ENCODE results near the gene ATP2C2. TPM values are rescaled to one million over a fixed set of nuclear protein-coding genes. Genes with fewer than 3 reads are reported as not detected.

ATP2C2 gene
- total and polyA plus RNA-seq, 4 donors = 21.3 to 96.8 (median 37.5) TPM

DNA sequence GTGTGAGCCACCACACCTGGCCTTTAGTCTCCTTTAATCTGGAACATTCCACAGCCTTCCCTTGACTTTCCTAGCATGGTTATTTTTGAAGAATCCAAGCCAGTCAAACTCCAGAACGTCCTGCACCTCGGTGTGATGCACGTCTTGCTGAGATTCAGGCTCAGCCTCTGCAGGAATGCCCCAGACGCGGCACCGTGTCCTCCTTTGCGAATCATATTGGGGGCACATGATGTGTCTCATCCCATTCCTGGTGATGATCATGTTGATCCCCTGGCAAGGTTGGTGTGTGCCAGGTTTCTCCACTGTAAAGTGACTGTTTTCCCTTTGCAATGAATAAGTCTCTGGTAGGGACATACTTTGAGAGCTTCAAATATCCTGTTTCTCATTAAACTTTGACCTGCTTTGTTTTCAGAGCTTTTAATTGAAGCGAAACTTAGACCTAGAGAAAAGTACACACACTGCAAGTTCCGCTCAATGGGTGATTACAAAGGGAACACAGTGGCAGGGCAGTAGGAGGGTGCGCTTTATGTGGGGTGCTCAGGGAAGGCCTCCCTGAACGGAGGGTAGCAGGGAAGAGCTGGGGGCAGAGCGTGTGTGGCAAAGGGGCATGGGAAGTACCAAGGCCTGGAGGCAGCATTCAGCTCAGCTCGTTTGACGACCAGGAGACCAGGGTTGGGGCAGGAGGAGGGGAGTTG lies 9.6 kb upstream of the ATP2C2 start:
- no peak for DNase-seq
- Histone ChIP-seq H3K4me3 (no peak overlapping the region), H3K27me3 (ENCODE audit: control insufficient read depth in 3 of 3, insufficient read depth in 3 of 3, low read length in 2 of 3) (no peaks in the 10 kb centered on the region), H3K27ac (ENCODE audit: low read depth in 1 of 2, low read length in 1 of 2) (no peak overlapping the region), H3K9ac (ENCODE audit: insufficient read depth in 1 of 2, low read length in 2 of 2) (no peak overlapping the region), H3K36me3 (ENCODE audit: control insufficient read depth in 4 of 4, insufficient read depth in 4 of 4, low read length in 4 of 4) (no peaks in the 10 kb centered on the region), H3K9me3 (ENCODE audit: control insufficient read depth in 4 of 4, insufficient read depth in 3 of 4, low read length in 3 of 4) (peaks cover 0 to 2% (median 0%) of the 10 kb centered on the region in 4 donors), H3K4me1 (ENCODE audit: control insufficient read depth in 5 of 5, insufficient read depth in 5 of 5, low read length in 5 of 5) (peaks cover 0 to 7% (median 0%) of the 10 kb centered on the region in 5 donors)
- 88 to 92% methylated on average over 14 of the region's 14 CpGs for WGBS, 2 donors
- no peak for ATAC-seq (ENCODE audit: insufficient read depth, low FRiP score)
- TF ChIP-seq, protein P1, sequence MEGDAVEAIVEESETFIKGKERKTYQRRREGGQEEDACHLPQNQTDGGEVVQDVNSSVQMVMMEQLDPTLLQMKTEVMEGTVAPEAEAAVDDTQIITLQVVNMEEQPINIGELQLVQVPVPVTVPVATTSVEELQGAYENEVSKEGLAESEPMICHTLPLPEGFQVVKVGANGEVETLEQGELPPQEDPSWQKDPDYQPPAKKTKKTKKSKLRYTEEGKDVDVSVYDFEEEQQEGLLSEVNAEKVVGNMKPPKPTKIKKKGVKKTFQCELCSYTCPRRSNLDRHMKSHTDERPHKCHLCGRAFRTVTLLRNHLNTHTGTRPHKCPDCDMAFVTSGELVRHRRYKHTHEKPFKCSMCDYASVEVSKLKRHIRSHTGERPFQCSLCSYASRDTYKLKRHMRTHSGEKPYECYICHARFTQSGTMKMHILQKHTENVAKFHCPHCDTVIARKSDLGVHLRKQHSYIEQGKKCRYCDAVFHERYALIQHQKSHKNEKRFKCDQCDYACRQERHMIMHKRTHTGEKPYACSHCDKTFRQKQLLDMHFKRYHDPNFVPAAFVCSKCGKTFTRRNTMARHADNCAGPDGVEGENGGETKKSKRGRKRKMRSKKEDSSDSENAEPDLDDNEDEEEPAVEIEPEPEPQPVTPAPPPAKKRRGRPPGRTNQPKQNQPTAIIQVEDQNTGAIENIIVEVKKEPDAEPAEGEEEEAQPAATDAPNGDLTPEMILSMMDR (IDR thresholded peaks at IDR 0.05; ENCODE audit: control extremely low read depth, extremely low read depth) = no peak

DNA sequence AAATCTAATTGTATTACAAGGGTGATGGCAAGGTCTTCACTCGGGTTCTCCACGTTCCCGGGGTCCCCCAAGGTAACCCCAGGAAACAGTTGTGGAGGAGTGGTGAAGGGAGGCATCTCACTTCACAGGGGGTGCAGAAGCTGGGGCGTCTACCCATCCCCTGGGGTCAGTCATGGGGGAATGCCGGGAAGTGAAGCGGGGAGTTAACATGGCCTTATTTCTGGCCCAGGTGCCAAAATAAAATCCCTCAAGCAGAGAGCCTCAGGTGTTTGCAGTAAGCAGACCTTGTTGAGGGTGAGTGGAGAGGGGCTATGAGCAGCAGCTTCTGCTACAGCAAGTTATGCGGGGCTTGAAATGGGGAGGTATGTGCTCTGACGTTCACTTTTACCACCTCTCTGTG lies 9.0 kb upstream of the ATP2C2 start:
- no peak overlapping the region for H3K4me3 ChIP-seq
- H3K27ac ChIP-seq (ENCODE audit: low read depth in 1 of 2, low read length in 1 of 2) = no peak overlapping the region
- no peaks in the 10 kb centered on the region for H3K27me3 ChIP-seq (ENCODE audit: control insufficient read depth in 3 of 3, insufficient read depth in 3 of 3, low read length in 2 of 3)
- TF ChIP-seq, protein P1 (IDR thresholded peaks at IDR 0.05; ENCODE audit: control extremely low read depth, extremely low read depth) = no peak
- no peaks in the 10 kb centered on the region for H3K36me3 ChIP-seq (ENCODE audit: control insufficient read depth in 4 of 4, insufficient read depth in 4 of 4, low read length in 4 of 4)
- no peak for ATAC-seq (ENCODE audit: insufficient read depth, low FRiP score)
- 82 to 85% methylated on average over 8 of the region's 8 CpGs for WGBS, 2 donors
- peaks cover 0 to 2% (median 0%) of the 10 kb centered on the region in 4 donors for H3K9me3 ChIP-seq (ENCODE audit: control insufficient read depth in 4 of 4, insufficient read depth in 3 of 4, low read length in 3 of 4)
- no peak for DNase-seq
- no peak overlapping the region for H3K9ac ChIP-seq (ENCODE audit: insufficient read depth in 1 of 2, low read length in 2 of 2)
- peaks cover 0 to 7% (median 0%) of the 10 kb centered on the region in 5 donors for H3K4me1 ChIP-seq (ENCODE audit: control insufficient read depth in 5 of 5, insufficient read depth in 5 of 5, low read length in 5 of 5)

DNA sequence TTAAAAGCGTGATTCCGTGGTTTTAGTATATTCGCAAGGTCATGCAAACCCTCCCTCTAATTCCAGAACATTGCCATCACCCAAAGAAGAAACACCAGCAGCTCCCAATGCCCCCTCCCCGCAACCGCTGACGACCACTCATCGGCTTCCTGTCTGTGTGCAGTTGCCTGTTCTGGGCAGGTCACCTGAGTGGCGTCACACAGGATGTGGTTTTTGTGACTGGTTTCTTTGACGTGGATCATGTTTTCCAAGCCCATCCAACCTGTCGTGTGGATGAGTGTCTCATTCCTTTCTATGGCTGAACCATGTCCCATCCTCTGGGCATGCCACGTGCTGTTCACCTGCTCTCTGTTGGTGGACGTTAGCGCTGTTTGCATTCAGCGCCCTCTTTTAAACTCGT lies 8.2 kb upstream of the ATP2C2 start:
- Histone ChIP-seq H3K9ac (ENCODE audit: insufficient read depth in 1 of 2, low read length in 2 of 2) (no peak overlapping the region), H3K4me3 (no peak overlapping the region), H3K27ac (ENCODE audit: low read depth in 1 of 2, low read length in 1 of 2) (no peak overlapping the region), H3K27me3 (ENCODE audit: control insufficient read depth in 3 of 3, insufficient read depth in 3 of 3, low read length in 2 of 3) (no peaks in the 10 kb centered on the region), H3K9me3 (ENCODE audit: control insufficient read depth in 4 of 4, insufficient read depth in 3 of 4, low read length in 3 of 4) (no peaks in the 10 kb centered on the region), H3K36me3 (ENCODE audit: control insufficient read depth in 4 of 4, insufficient read depth in 4 of 4, low read length in 4 of 4) (no peaks in the 10 kb centered on the region), H3K4me1 (ENCODE audit: control insufficient read depth in 5 of 5, insufficient read depth in 5 of 5, low read length in 5 of 5) (peaks cover 0 to 7% (median 0%) of the 10 kb centered on the region in 5 donors)
- TF ChIP-seq, protein P1 (IDR thresholded peaks at IDR 0.05; ENCODE audit: control extremely low read depth, extremely low read depth) = no peak
- ATAC-seq (ENCODE audit: insufficient read depth, low FRiP score) (no peak), DNase-seq (no peak)
- WGBS, 2 donors = 59 to 70% methylated on average over 15 of the region's 15 CpGs
